Measurements from ENCODE around the gene NCF4.

Gene NCF4

DNA sequence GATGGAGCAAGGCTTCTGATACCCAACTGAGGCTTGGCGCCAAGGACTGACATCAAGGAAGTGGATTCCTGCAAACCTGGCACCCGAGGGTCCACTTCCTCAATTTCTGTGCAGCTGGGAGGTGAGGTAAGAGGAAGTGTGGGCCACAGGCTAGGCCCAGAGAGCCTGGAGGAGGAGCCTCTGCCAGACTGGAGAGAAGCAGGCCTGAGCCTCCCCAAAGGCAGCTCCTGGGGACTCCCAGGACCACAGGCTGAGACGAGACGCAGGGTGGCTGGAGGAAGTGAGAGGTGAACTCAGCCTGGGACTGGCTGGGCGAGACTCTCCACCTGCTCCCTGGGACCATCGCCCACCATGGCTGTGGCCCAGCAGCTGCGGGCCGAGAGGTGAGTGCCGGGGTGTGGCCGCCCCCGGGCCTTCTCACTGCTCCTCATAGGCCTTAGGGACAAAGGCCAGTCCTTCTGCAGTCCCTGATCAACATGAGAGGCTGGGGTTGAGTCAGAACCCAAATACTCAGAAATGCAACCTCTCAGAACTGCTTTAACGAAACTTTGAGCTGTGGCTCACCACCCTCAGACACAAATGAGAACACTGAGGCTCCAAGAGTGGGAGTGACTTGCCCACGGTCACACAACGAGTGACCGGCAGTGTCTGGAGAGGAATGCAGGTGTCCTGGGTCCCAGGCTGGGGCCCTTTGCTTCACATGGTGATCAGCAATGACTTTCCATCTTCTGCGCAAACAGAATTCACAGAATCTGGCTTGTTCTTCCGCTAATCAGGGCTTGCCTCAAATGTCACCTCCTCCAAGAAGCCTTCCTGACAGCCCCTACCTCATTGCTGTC is at the start of gene NCF4:
Gene NCF4 (plus strand): TSS at position 186 of the 839 bp plus-strand sequence. CDS start 166 bp downstream, at position 352.
- in situ Hi-C loops (cut with HindIII; ENCODE audit: low sequenced_read_pairs), result no loop called here

GRCh38 chr22:36811094-36811800 is 49.6 kb upstream of the NCF4 start:
- in situ Hi-C loops (cut with HindIII; ENCODE audit: low sequenced_read_pairs), result no loop called here

GRCh38 chr22:36814801-36815200 is 46.0 kb upstream of the NCF4 start:
- in situ Hi-C loops (cut with HindIII; ENCODE audit: low sequenced_read_pairs), result no loop called here

DNA sequence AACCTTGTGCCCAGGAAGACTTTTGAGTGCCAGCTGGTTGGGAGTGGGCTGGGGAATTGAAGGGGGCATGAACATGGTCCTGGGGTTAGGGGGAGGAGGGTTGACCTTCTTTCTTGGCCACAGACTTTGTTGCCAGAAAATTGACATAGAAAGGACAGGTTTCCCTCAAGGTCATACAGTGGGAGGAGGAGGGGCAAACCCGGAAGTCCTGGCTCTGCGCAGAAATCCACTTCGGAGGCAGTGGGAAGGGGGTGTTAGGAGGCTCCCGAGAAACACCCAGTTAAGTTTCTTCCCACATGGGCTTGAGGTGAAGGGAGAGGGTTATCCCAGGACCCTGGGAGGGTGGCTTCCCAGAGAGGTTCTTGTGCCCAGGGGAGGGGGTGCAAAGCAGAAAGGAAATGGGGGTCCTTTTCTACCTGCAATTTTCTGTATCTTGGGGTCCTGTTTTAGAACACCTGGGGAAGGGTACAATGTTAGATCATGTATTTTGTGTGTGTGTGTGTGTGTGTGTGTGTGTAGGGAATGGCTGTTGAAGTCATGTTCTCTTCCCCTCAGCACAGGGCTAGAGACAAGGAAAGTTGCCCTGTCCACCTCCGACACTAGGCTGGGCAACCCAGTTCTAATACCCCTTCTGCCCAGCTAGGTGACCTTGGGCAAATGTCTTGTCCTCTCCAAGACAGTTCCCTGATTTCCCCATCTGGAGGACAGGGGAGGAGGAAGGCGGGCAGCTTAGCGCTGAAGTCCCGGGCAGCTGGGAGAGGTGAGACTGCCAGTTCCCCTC is 45.1 kb upstream of the NCF4 start:
- in situ Hi-C loops (cut with HindIII; ENCODE audit: low sequenced_read_pairs), result no loop called here

GRCh38 chr22:36816339-36816635 is 44.5 kb upstream of the NCF4 start:
- in situ Hi-C loops (cut with HindIII; ENCODE audit: low sequenced_read_pairs), result no loop called here

DNA sequence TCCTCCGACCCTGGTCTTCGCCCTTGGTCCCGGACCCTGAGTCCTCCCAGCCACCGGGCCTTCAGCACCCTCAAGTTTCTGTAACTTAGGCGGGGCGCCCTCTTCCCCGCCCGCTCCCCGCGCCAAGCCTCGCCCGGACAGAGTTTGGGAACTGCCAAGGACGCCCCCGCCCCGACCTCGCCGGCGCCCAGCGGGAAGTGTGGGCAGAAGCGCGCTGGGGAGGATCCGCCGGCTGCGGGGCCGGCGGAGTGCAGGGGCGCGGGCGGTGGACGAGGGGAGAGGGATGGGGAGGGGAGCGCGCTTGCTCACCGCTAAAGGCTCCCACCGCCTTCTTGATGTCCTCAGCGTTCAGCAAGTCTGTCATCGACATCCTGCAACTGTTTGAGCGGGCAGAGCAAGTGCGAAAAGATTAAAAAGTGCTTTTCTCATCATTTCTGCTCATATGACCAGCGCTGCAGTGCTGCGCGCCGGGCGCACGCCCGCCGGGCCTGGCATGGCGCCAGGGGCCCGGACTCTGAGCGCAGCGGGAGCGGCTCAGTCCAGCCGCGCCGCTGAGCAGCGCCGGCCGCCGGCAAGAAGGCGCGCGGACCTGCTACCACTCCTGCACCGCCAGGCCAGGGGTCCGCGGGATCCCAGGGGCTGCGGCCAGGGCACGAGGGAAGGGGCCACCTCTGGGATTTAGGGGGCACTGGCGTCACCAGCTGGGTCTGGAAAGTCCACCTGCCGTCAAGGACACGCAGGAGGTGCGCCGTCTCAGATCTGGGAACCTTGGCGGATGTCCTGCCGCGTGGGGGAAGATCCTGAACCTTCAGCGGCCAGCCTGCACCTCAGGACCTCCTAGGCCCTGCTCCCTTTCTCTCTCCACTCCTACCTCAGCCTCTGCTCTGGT is 43.9 kb upstream of the NCF4 start, which contains the start of gene PVALB:
Gene PVALB (minus strand): TSS at position 400 of the 889 bp plus-strand sequence. CDS start 30 bp downstream, at position 370.
- in situ Hi-C loops (cut with HindIII; ENCODE audit: low sequenced_read_pairs), result no loop called here

- in situ Hi-C loops (cut with HindIII; ENCODE audit: low sequenced_read_pairs), result no loop called here
Measured at GRCh38 chr22:36817525-36817848, 43.3 kb upstream of the NCF4 start.

- in situ Hi-C loops (cut with HindIII; ENCODE audit: low sequenced_read_pairs), result no loop called here
Measured at GRCh38 chr22:36818010-36818642, 42.7 kb upstream of the NCF4 start.

DNA sequence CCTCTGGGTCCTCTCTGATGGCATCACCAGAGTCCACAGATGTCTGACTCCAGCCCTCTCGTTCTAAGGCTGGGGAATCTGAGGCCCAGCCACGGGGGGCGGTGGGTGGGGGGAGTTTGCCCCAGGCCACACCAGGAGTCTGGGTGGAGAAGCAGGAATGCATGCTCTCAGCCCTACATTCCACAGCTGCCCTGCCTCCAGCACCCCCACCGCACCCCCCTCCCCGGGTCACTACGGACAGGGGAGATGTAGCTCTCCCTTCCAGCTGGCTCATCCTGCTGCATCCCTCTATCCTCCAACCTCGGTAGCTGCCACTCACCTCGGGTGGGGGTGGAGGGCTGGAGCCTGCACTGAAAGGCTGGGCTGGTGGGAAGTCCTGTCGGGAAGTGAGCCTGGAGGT is 41.7 kb upstream of the NCF4 start:
- in situ Hi-C loops (cut with HindIII; ENCODE audit: low sequenced_read_pairs), result no loop called here

DNA sequence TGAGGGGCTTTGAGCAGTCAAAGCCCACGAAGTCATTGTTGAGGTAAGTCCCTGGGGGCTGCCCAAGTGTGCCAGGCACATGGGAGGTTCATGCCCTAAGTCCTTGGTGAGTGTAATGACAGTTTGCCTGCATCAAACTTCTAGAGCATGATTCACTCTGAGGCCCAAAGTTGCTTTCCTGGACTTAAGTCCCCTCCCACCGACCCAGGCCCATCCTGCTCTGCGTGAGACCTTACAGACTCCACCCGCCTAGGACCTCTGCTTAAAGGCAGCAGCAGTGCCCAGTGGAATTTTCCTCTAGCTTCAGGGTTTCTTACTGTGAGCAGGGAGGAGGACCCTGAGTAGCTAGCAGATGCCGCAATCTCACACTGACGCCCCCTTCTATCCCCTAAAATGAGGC is 38.2 kb upstream of the NCF4 start:
- in situ Hi-C loops (cut with HindIII; ENCODE audit: low sequenced_read_pairs), result no loop called here

DNA sequence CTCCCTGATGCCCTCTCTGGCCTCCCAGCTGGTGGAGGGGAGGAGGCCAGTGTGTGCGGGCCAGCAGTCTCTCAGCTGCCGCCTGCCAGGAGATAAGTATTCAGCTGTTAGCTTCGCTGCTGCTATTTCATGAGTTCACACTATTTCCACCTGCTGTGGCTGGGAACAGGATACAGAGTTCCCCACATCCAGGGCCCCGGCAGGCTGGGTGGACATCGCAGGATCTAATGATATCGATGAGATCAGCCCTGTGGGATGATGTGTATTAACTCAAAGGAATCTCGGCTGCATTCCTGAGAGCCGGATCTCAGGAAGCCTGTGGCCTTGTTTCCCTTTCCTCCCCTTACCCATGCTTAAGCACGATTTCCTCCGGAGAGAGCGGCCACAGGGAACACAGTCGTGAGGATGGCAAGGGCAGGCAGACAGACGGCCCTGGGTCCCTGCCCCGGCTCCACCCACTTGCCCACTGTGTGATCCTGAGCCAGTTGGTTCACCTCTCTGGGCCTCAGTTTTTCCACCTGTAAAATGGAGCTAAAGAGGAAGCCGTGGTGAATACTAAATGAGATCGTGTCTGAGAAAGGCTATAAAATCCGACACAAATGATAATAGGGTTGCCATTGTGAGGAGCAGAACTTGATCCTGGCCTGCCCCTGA is 37.5 kb upstream of the NCF4 start:
- in situ Hi-C loops (cut with HindIII; ENCODE audit: low sequenced_read_pairs), result no loop called here

- in situ Hi-C loops (cut with HindIII; ENCODE audit: low sequenced_read_pairs), result no loop called here
Measured at GRCh38 chr22:36824655-36825054, 36.2 kb upstream of the NCF4 start.

GRCh38 chr22:36826262-36826661 is 34.5 kb upstream of the NCF4 start:
- in situ Hi-C loops (cut with HindIII; ENCODE audit: low sequenced_read_pairs), result no loop called here

- in situ Hi-C loops (cut with HindIII; ENCODE audit: low sequenced_read_pairs), result no loop called here
Measured at GRCh38 chr22:36828815-36829214, 32.0 kb upstream of the NCF4 start.

- in situ Hi-C loops (cut with HindIII; ENCODE audit: low sequenced_read_pairs), result loop anchor here (10.0 kb wide), 1 partner anchor 135 kb away; no protein-coding TSS in a partner anchor
Measured at GRCh38 chr22:36829370-36830002, 31.3 kb upstream of the NCF4 start.

GRCh38 chr22:36830601-36831000 is 30.2 kb upstream of the NCF4 start:
- in situ Hi-C loops (cut with HindIII; ENCODE audit: low sequenced_read_pairs), result loop anchor here (10.0 kb wide), 1 partner anchor 134 kb away; no protein-coding TSS in a partner anchor

DNA sequence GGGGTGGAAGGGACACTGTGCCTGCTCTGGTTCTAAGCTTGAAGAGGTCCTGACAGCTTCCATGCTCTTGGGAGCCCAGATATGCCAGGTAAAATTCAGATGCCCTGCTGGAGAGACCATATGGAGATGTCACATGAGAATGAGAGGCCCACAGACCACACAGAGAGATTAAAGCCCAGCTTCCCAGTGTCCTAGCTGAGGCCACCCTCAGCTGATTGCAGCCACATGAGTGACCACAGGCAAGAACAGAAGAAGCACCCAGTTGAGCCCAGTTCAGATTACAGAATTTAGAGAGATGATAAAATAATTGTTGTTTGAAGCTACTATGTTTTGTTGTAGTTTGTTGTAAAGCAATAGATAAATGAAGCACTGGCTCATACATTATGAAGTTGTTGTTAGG is 29.6 kb upstream of the NCF4 start:
- in situ Hi-C loops (cut with HindIII; ENCODE audit: low sequenced_read_pairs), result loop anchor here (10.0 kb wide), 1 partner anchor 134 kb away; no protein-coding TSS in a partner anchor

DNA sequence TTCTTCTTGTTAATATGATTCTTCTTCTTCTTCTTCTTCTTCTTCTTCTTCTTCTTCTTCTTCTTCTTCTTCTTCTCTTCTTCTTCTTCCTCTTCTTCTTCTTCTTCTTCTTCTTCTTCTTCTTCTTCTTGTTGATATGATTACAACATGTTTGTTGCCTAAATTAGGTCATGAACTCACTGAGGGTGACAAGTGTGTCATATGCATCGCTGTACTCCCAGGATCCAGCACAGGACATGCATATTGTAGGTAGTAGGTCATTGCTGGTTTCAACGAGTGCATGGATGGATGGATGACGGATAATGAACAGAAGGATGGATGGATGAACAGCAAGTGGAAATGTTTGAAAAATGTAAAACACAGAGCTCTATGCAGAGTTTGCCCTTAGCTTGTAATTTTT is 29.1 kb upstream of the NCF4 start:
- in situ Hi-C loops (cut with HindIII; ENCODE audit: low sequenced_read_pairs), result loop anchor here (10.0 kb wide), 1 partner anchor 133 kb away; no protein-coding TSS in a partner anchor

DNA sequence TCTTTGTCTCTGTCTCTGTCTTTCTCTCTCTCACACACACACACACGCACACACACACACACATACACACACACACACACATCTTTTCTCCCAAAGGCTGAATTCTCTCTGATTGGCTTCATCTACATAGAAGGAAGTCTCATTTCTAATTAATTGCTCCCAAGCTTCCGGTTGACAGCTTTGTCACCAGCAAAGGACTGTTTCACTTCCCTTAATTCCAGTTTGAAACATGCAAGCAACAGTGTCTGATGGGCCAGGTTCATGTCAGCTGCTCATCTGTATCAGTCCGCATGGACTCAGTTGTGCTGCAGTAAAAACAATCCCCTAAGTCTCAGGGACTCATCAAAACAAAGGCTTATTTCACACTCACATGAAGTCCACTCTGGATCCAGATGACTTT is 27.7 kb upstream of the NCF4 start:
- in situ Hi-C loops (cut with HindIII; ENCODE audit: low sequenced_read_pairs), result loop anchor here (10.0 kb wide), 1 partner anchor 132 kb away; no protein-coding TSS in a partner anchor
